Measurements from ENCODE around the gene NKX6-1.

DNA sequence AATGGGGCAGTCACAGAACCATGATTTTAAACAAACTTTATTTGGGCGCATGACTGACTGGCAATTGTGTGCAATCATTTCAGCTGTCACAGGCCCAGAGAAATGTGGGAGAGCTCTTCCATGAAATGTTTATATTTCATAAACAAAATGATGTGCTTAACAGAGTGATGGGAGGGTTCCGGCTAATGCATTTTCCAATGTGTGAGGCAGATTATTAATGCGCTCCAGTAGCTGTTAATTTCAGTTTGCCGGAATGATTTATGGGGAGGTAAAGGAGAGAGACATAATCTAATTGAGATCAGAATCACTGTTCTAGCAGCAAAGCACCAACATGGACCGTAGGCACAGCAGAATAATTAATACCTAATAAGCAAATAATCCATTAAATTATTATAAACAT lies 55.6 kb downstream of the NKX6-1 start:
- no peak for TF ChIP-seq POLR2A (IDR thresholded peaks at IDR 0.05)
- TF ChIP-seq, protein P1, sequence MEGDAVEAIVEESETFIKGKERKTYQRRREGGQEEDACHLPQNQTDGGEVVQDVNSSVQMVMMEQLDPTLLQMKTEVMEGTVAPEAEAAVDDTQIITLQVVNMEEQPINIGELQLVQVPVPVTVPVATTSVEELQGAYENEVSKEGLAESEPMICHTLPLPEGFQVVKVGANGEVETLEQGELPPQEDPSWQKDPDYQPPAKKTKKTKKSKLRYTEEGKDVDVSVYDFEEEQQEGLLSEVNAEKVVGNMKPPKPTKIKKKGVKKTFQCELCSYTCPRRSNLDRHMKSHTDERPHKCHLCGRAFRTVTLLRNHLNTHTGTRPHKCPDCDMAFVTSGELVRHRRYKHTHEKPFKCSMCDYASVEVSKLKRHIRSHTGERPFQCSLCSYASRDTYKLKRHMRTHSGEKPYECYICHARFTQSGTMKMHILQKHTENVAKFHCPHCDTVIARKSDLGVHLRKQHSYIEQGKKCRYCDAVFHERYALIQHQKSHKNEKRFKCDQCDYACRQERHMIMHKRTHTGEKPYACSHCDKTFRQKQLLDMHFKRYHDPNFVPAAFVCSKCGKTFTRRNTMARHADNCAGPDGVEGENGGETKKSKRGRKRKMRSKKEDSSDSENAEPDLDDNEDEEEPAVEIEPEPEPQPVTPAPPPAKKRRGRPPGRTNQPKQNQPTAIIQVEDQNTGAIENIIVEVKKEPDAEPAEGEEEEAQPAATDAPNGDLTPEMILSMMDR (IDR thresholded peaks at IDR 0.05) = no peak

Data from body of pancreas (tissue), 4 donors.